ENCODE data around the gene JADE1.

DNA sequence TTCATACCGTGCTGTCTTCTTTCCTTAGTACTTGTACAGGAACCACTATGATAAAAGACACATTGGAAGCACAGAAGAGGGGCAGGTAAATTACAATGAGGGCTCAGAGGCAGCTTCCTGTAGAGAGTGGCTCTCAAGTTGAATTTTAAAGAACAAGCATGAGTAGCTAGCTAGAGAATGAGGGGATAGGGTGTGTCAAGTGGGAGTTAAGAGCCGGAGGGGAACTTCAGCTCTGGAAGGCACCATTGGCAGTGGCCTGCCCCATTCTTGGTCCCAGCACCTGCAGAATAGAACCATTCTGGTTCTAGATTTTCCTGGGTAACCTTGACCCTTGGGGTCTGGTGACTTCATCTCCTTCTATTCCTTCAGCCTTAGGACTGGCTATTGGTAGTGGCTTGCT lies 34.0 kb upstream of the JADE1 start:
- TF ChIP-seq EZH2phosphoT487 (IDR thresholded peaks at IDR 0.05; ENCODE audit: borderline replicate concordance, low read depth), result no peak
- TF ChIP-seq, protein P1, sequence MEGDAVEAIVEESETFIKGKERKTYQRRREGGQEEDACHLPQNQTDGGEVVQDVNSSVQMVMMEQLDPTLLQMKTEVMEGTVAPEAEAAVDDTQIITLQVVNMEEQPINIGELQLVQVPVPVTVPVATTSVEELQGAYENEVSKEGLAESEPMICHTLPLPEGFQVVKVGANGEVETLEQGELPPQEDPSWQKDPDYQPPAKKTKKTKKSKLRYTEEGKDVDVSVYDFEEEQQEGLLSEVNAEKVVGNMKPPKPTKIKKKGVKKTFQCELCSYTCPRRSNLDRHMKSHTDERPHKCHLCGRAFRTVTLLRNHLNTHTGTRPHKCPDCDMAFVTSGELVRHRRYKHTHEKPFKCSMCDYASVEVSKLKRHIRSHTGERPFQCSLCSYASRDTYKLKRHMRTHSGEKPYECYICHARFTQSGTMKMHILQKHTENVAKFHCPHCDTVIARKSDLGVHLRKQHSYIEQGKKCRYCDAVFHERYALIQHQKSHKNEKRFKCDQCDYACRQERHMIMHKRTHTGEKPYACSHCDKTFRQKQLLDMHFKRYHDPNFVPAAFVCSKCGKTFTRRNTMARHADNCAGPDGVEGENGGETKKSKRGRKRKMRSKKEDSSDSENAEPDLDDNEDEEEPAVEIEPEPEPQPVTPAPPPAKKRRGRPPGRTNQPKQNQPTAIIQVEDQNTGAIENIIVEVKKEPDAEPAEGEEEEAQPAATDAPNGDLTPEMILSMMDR (IDR thresholded peaks at IDR 0.05), result no peak
- no peak for TF ChIP-seq RAD21 (IDR thresholded peaks at IDR 0.05; ENCODE audit: low read length)
- TF ChIP-seq, protein P2, sequence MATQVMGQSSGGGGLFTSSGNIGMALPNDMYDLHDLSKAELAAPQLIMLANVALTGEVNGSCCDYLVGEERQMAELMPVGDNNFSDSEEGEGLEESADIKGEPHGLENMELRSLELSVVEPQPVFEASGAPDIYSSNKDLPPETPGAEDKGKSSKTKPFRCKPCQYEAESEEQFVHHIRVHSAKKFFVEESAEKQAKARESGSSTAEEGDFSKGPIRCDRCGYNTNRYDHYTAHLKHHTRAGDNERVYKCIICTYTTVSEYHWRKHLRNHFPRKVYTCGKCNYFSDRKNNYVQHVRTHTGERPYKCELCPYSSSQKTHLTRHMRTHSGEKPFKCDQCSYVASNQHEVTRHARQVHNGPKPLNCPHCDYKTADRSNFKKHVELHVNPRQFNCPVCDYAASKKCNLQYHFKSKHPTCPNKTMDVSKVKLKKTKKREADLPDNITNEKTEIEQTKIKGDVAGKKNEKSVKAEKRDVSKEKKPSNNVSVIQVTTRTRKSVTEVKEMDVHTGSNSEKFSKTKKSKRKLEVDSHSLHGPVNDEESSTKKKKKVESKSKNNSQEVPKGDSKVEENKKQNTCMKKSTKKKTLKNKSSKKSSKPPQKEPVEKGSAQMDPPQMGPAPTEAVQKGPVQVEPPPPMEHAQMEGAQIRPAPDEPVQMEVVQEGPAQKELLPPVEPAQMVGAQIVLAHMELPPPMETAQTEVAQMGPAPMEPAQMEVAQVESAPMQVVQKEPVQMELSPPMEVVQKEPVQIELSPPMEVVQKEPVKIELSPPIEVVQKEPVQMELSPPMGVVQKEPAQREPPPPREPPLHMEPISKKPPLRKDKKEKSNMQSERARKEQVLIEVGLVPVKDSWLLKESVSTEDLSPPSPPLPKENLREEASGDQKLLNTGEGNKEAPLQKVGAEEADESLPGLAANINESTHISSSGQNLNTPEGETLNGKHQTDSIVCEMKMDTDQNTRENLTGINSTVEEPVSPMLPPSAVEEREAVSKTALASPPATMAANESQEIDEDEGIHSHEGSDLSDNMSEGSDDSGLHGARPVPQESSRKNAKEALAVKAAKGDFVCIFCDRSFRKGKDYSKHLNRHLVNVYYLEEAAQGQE (IDR thresholded peaks at IDR 0.05; ENCODE audit: low read depth, low read length), result no peak
- no peak for TF ChIP-seq RXRA (IDR thresholded peaks at IDR 0.05; ENCODE audit: borderline replicate concordance, low read depth)
- no peak for TF ChIP-seq POLR2AphosphoS5 (IDR thresholded peaks at IDR 0.05; ENCODE audit: low read depth, low read length)
- TF ChIP-seq NRF1 (IDR thresholded peaks at IDR 0.05; ENCODE audit: low read depth, low read length), result no peak
- no peak for TF ChIP-seq TCF12 (IDR thresholded peaks at IDR 0.05)
- no peak for TF ChIP-seq YY1 (IDR thresholded peaks at IDR 0.05; ENCODE audit: low read depth)

All from SK-N-SH (cell line).